SU-DHL-6 (cell line): ENCODE measurements around the gene HMGCL.

Source experiments
- CTCF ChIP-seq: fragments of 200-600 bp; sonication (generic); IDR thresholded peaks from one replicate; pipeline ENCODE4 v1.5.1; 2017; ENCODE audit warnings: antibody characterized with exemption, mild to moderate bottlenecking, low read length, moderate library complexity; ENCODE audit not compliant: insufficient read depth, poor library complexity, severe bottlenecking
- EZH2phosphoT487 ChIP-seq: fragments of 200-600 bp; sonication (generic), shearing (Covaris generic); conservative IDR thresholded peaks from 2 replicates; pipeline ENCODE4 v1.6.1; 2018; ENCODE audit warnings: mild to moderate bottlenecking, antibody characterized with exemption, low read length, moderate library complexity, mixed read lengths

- no peak for TF ChIP-seq CTCF
- TF ChIP-seq EZH2phosphoT487 = no peak
These were observed 36.5 kb downstream of the HMGCL start for GRCh38 chr1:23788695-23789094.
